Glomerular visceral epithelial cell (primary cell): ENCODE results near the gene BDKRB1.
A peak's percentile ranks its signal among the peaks of the same experiment; 100 is the strongest.

Experiments used
- DNase-seq: peaks from one replicate; pipeline ENCODE4 v3.0.0-alpha.2; 2016; ENCODE audit errors: extremely low spot score

BDKRB1 gene

GRCh38 chr14:96261772-96262655 lies 6.0 kb downstream of the BDKRB1 start:
- no peak for DNase-seq

GRCh38 chr14:96263347-96264199 lies 7.6 kb downstream of the BDKRB1 start:
- DNase-seq, result no peak

- no peak for DNase-seq
Observed at GRCh38 chr14:96264200-96264553, 8.2 kb downstream of the BDKRB1 start.

- DNase-seq, result no peak
Observed at GRCh38 chr14:96264853-96265252, 8.8 kb downstream of the BDKRB1 start.

- DNase-seq, result no peak
Observed at GRCh38 chr14:96265383-96266095, 9.5 kb downstream of the BDKRB1 start.

GRCh38 chr14:96267336-96267735 lies 11.3 kb downstream of the BDKRB1 start:
- DNase-seq, result peak; percentile 47

GRCh38 chr14:96267916-96268315 lies 11.9 kb downstream of the BDKRB1 start:
- DNase-seq, result peak; percentile 54

GRCh38 chr14:96268431-96269358 lies 12.7 kb downstream of the BDKRB1 start:
- DNase-seq, result peak; percentile 95

GRCh38 chr14:96269359-96269710 lies 13.3 kb downstream of the BDKRB1 start:
- DNase-seq, result no peak

GRCh38 chr14:96270565-96271420 lies 14.8 kb downstream of the BDKRB1 start:
- DNase-seq, result no peak

- DNase-seq, result no peak
Observed at GRCh38 chr14:96271421-96271762, 15.4 kb downstream of the BDKRB1 start.

GRCh38 chr14:96272777-96273473 lies 16.9 kb downstream of the BDKRB1 start:
- no peak for DNase-seq

- no peak for DNase-seq
Observed at GRCh38 chr14:96273629-96274028, 17.6 kb downstream of the BDKRB1 start.

- no peak for DNase-seq
Observed at GRCh38 chr14:96274122-96274521, 18.1 kb downstream of the BDKRB1 start.

- DNase-seq, result no peak
Observed at GRCh38 chr14:96274543-96274942, 18.5 kb downstream of the BDKRB1 start.

- DNase-seq, result peak; percentile 69
Observed at GRCh38 chr14:96275177-96276112, 19.4 kb downstream of the BDKRB1 start.

GRCh38 chr14:96277890-96278289 lies 21.9 kb downstream of the BDKRB1 start:
- DNase-seq, result no peak

GRCh38 chr14:96279564-96279963 lies 23.6 kb downstream of the BDKRB1 start:
- DNase-seq, result no peak

GRCh38 chr14:96280104-96280503 lies 24.1 kb downstream of the BDKRB1 start:
- no peak for DNase-seq
